ENCODE data around the gene GNAZ. TPM values are rescaled to one million over a fixed set of nuclear protein-coding genes. Genes with fewer than 3 reads are reported as not detected.

The GNAZ gene
- total and polyA plus RNA-seq, 4 donors = 0.21 to 2.2 (median 0.38) TPM

DNA sequence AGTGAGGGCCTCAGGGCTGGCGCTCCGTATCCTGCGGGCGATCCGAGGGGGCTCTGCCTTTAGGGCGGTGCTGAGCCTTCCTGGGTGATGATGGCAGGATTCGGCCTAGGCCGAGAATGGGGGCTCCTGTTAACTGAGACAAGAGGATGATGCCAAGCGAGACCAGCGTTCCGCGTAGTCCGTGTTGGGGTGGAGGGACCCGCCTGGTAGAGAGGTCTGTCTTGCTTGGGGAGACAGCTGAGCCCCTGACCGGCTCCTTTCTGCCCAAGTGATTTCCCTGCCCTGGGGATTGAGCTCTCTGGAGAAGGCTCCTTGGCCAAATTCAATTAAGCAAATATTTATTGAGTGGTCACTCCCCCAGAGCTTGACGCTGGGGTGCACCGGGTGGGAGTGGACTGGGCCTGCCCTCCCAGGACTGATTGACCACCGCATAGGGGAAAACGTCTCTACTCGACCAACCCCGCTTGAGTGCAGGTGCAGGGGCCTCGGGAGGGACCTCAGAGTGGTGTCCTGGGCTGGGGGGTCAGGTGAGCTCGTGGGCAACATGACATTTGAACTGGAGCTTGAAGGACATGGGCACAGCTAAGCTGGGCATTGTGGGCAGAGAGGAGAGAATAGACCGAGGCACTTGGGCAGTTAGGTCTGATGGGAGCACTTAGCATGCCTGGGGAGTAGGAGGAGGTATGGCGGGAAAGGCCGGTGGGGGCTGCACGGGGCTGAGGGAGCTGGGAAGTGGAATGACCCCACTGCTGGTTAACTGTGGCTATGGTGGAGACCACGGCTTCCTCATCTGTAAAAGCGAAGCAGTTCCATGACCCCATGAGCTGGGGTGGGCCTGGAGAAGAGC is 1.1 kb downstream of the GNAZ start:
- no peak overlapping the region for H3K4me3 ChIP-seq (ENCODE audit: low read depth in 1 of 3, low read length in 3 of 3)
- H3K36me3 ChIP-seq (ENCODE audit: control insufficient read depth in 4 of 4, insufficient read depth in 3 of 4, low read depth in 1 of 4, low read length in 3 of 4) = no peaks in the 10 kb centered on the region
- DNase-seq (ENCODE audit: low spot score) = no peak
- no peak overlapping the region for H3K27ac ChIP-seq (ENCODE audit: low read depth in 1 of 2, low read length in 2 of 2)
- no peaks in the 10 kb centered on the region for H3K27me3 ChIP-seq (ENCODE audit: control insufficient read depth in 4 of 4, insufficient read depth in 4 of 4, low read length in 3 of 4)
- H3K9ac ChIP-seq (ENCODE audit: low read depth in 1 of 2, low read length in 2 of 2) = no peak overlapping the region
- H3K4me1 ChIP-seq (ENCODE audit: control insufficient read depth in 4 of 4, insufficient read depth in 4 of 4, low read length in 3 of 4) = peaks cover 0 to 14% (median 4%) of the 10 kb centered on the region in 4 donors
- TF ChIP-seq, protein P1, sequence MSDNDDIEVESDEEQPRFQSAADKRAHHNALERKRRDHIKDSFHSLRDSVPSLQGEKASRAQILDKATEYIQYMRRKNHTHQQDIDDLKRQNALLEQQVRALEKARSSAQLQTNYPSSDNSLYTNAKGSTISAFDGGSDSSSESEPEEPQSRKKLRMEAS (IDR thresholded peaks at IDR 0.05) = no peak
- TF ChIP-seq JUND (IDR thresholded peaks at IDR 0.05) (no peak), FOXA2 (IDR thresholded peaks at IDR 0.05) (no peak), GABPA (IDR thresholded peaks at IDR 0.05 in 1 of 2, conservative IDR thresholded peaks at IDR 0.05 in 1 of 2) (no peak), RAD21 (IDR thresholded peaks at IDR 0.05) (no peak), NR2F2 (IDR thresholded peaks at IDR 0.05) (no peak), TAF1 (conservative IDR thresholded peaks at IDR 0.05) (no peak), EGR1 (IDR thresholded peaks at IDR 0.05; ENCODE audit: low read depth in 2 of 2) (no peak), SP1 (IDR thresholded peaks at IDR 0.05) (no peak), FOXA1 (IDR thresholded peaks at IDR 0.05) (no peak), HNF4G (IDR thresholded peaks at IDR 0.05) (no peak), HNF4A (conservative IDR thresholded peaks at IDR 0.05) (no peak), YY1 (IDR thresholded peaks at IDR 0.05) (no peak)
- TF ChIP-seq, protein P2, sequence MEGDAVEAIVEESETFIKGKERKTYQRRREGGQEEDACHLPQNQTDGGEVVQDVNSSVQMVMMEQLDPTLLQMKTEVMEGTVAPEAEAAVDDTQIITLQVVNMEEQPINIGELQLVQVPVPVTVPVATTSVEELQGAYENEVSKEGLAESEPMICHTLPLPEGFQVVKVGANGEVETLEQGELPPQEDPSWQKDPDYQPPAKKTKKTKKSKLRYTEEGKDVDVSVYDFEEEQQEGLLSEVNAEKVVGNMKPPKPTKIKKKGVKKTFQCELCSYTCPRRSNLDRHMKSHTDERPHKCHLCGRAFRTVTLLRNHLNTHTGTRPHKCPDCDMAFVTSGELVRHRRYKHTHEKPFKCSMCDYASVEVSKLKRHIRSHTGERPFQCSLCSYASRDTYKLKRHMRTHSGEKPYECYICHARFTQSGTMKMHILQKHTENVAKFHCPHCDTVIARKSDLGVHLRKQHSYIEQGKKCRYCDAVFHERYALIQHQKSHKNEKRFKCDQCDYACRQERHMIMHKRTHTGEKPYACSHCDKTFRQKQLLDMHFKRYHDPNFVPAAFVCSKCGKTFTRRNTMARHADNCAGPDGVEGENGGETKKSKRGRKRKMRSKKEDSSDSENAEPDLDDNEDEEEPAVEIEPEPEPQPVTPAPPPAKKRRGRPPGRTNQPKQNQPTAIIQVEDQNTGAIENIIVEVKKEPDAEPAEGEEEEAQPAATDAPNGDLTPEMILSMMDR (IDR thresholded peaks at IDR 0.05; ENCODE audit: low read depth, low read length, missing input control) = no peak
- TF ChIP-seq, protein P3, sequence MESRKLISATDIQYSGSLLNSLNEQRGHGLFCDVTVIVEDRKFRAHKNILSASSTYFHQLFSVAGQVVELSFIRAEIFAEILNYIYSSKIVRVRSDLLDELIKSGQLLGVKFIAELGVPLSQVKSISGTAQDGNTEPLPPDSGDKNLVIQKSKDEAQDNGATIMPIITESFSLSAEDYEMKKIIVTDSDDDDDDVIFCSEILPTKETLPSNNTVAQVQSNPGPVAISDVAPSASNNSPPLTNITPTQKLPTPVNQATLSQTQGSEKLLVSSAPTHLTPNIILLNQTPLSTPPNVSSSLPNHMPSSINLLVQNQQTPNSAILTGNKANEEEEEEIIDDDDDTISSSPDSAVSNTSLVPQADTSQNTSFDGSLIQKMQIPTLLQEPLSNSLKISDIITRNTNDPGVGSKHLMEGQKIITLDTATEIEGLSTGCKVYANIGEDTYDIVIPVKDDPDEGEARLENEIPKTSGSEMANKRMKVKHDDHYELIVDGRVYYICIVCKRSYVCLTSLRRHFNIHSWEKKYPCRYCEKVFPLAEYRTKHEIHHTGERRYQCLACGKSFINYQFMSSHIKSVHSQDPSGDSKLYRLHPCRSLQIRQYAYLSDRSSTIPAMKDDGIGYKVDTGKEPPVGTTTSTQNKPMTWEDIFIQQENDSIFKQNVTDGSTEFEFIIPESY (IDR thresholded peaks at IDR 0.05) = no peak
- TF ChIP-seq, protein P4, sequence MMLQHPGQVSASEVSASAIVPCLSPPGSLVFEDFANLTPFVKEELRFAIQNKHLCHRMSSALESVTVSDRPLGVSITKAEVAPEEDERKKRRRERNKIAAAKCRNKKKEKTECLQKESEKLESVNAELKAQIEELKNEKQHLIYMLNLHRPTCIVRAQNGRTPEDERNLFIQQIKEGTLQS (IDR thresholded peaks at IDR 0.05) = no peak
- TF ChIP-seq, protein P5, sequence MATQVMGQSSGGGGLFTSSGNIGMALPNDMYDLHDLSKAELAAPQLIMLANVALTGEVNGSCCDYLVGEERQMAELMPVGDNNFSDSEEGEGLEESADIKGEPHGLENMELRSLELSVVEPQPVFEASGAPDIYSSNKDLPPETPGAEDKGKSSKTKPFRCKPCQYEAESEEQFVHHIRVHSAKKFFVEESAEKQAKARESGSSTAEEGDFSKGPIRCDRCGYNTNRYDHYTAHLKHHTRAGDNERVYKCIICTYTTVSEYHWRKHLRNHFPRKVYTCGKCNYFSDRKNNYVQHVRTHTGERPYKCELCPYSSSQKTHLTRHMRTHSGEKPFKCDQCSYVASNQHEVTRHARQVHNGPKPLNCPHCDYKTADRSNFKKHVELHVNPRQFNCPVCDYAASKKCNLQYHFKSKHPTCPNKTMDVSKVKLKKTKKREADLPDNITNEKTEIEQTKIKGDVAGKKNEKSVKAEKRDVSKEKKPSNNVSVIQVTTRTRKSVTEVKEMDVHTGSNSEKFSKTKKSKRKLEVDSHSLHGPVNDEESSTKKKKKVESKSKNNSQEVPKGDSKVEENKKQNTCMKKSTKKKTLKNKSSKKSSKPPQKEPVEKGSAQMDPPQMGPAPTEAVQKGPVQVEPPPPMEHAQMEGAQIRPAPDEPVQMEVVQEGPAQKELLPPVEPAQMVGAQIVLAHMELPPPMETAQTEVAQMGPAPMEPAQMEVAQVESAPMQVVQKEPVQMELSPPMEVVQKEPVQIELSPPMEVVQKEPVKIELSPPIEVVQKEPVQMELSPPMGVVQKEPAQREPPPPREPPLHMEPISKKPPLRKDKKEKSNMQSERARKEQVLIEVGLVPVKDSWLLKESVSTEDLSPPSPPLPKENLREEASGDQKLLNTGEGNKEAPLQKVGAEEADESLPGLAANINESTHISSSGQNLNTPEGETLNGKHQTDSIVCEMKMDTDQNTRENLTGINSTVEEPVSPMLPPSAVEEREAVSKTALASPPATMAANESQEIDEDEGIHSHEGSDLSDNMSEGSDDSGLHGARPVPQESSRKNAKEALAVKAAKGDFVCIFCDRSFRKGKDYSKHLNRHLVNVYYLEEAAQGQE (IDR thresholded peaks at IDR 0.05) = no peak
- H3K9me3 ChIP-seq (ENCODE audit: control insufficient read depth in 4 of 4, low read length in 3 of 4) = no peaks in the 10 kb centered on the region
- WGBS = 77% methylated on average over 29 of the region's 29 CpGs
